ENCODE measurements around the gene ZNF276. TPM values are rescaled to one million over a fixed set of nuclear protein-coding genes. Genes with fewer than 3 reads are reported as not detected.

Gene ZNF276
- polyA plus RNA-seq, 1 donor (not counting 4 experiments of a cell fraction or from before 2014, with no cell fraction given) = 11.3 TPM

DNA sequence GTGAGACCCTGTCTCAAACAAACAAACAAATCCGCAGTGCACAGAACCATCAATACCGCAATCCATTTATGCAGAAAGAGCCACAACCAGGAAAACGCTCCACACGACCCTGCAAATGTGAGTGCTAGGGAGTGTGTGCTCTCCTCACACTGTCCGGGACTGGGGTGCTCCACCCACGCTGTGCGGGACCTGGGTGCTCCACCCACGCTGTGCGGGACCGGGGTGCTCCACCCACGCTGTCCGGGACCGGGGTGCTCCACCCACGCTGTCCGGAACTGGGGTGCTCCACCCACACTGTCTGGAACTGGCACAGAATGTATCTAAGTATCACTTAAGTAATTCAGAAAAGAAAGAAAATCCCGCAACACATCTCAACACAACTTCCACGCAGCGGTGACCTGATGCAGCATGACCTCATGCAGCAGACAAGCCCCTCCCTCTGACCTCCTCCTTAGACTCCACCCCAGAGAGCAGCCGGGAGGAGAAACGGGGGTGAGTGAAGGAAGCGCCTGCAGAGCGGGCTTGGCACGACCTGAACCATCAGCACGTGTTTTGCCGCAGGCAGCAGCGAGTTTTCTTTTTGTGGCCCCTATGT, 38.5 kb downstream of the ZNF276 start:
- H3K27me3 ChIP-seq (ENCODE audit: control insufficient read depth, extremely low read depth, insufficient read depth, low read length) = no peaks in the 10 kb centered on the region
- no peak overlapping the region for H3K4me3 ChIP-seq (ENCODE audit: control insufficient read depth in 2 of 3, extremely low read depth in 1 of 3, insufficient read depth in 2 of 3, low read depth in 1 of 3, low read length in 3 of 3)
- no peak overlapping the region for H3K9ac ChIP-seq (ENCODE audit: control insufficient read depth, extremely low read depth, insufficient read depth, low read length)
- H3K9me3 ChIP-seq (ENCODE audit: control insufficient read depth, low read depth, low read length) = no peaks in the 10 kb centered on the region
- no peak overlapping the region for H3K4me2 ChIP-seq (ENCODE audit: control insufficient read depth, extremely low read depth, insufficient read depth, low read depth, low read length)
- no peaks in the 10 kb centered on the region for H3K4me1 ChIP-seq (ENCODE audit: control insufficient read depth, extremely low read depth, insufficient read depth, low read length)
- no peaks in the 10 kb centered on the region for H4K20me1 ChIP-seq (ENCODE audit: control insufficient read depth, extremely low read depth, insufficient read depth, low read length)
- H2AFZ ChIP-seq (ENCODE audit: control insufficient read depth, low read length) = no peak overlapping the region
- DNase-seq (ENCODE audit: low read depth, low spot score) (no peak), FAIRE-seq (no peak)
- peaks cover 4 to 25% of the 10 kb centered on the region in 2 experiments for H3K36me3 ChIP-seq (ENCODE audit: control insufficient read depth in 2 of 2, extremely low read depth in 1 of 2, insufficient read depth in 2 of 2, low read length in 2 of 2)
- dilution Hi-C loops (cut with MboI; ENCODE audit: extremely low pct_ligation_motif_present, low sequenced_read_pairs) = no loop called here
- H3K79me2 ChIP-seq (ENCODE audit: control insufficient read depth, insufficient read depth, low read length) = peaks cover under 1% of the 10 kb centered on the region
- no peaks in the 10 kb centered on the region for H3K9me1 ChIP-seq (ENCODE audit: control insufficient read depth, extremely low read depth, insufficient read depth, low read length)
- H3K27ac ChIP-seq (ENCODE audit: control insufficient read depth, insufficient read depth, low read length) = no peak overlapping the region
- no peak for TF ChIP-seq EZH2 (IDR thresholded peaks at IDR 0.05; ENCODE audit: low read length)
- TF ChIP-seq, protein P1, sequence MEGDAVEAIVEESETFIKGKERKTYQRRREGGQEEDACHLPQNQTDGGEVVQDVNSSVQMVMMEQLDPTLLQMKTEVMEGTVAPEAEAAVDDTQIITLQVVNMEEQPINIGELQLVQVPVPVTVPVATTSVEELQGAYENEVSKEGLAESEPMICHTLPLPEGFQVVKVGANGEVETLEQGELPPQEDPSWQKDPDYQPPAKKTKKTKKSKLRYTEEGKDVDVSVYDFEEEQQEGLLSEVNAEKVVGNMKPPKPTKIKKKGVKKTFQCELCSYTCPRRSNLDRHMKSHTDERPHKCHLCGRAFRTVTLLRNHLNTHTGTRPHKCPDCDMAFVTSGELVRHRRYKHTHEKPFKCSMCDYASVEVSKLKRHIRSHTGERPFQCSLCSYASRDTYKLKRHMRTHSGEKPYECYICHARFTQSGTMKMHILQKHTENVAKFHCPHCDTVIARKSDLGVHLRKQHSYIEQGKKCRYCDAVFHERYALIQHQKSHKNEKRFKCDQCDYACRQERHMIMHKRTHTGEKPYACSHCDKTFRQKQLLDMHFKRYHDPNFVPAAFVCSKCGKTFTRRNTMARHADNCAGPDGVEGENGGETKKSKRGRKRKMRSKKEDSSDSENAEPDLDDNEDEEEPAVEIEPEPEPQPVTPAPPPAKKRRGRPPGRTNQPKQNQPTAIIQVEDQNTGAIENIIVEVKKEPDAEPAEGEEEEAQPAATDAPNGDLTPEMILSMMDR (optimal IDR thresholded peaks at IDR 0.05 in 1 of 3, IDR thresholded peaks at IDR 0.05 in 1 of 3, conservative IDR thresholded peaks at IDR 0.05 in 1 of 3; ENCODE audit: extremely low read depth in 1 of 3, insufficient read depth in 2 of 3, low read length in 3 of 3) = no peak

DNA sequence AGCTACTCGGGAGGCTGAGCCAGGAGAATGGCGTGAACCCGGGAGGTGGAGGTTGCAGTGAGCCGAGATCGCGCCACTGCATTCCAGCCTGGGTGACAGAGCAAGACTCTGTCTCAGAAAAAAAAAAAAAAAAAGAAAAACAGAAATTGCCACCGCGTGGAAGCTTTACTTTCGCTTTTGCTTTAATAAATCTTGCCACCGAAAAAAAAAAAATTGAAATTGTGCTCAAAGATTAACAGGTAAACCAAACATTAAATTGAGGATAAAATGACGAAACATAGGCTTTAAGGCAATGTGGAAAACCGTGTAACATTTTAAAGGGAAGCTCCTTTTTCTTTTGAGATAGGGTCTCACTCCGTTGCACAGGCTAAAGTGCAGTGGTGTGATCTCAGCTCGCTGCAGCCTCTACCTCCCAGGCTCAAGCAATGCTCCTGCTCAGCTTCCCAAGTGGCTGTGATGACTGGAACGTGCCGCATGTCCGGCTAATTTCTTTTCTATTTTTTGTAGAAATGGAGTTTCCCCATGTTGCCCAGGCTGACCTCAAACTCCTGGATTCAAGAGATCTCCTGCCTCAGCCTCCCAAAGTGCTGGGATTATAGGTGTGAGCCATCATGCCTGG, 40.1 kb downstream of the ZNF276 start:
- Histone ChIP-seq H3K36me3 (ENCODE audit: control insufficient read depth in 2 of 2, extremely low read depth in 1 of 2, insufficient read depth in 2 of 2, low read length in 2 of 2) (peaks cover 4 to 30% of the 10 kb centered on the region in 2 experiments), H3K9ac (ENCODE audit: control insufficient read depth, extremely low read depth, insufficient read depth, low read length) (no peak overlapping the region), H2AFZ (ENCODE audit: control insufficient read depth, low read length) (no peak overlapping the region), H3K9me3 (ENCODE audit: control insufficient read depth, low read depth, low read length) (no peaks in the 10 kb centered on the region), H3K4me1 (ENCODE audit: control insufficient read depth, extremely low read depth, insufficient read depth, low read length) (no peaks in the 10 kb centered on the region), H4K20me1 (ENCODE audit: control insufficient read depth, extremely low read depth, insufficient read depth, low read length) (no peaks in the 10 kb centered on the region), H3K27ac (ENCODE audit: control insufficient read depth, insufficient read depth, low read length) (no peak overlapping the region), H3K4me3 (ENCODE audit: control insufficient read depth in 2 of 3, extremely low read depth in 1 of 3, insufficient read depth in 2 of 3, low read depth in 1 of 3, low read length in 3 of 3) (no peak overlapping the region), H3K9me1 (ENCODE audit: control insufficient read depth, extremely low read depth, insufficient read depth, low read length) (no peaks in the 10 kb centered on the region), H3K27me3 (ENCODE audit: control insufficient read depth, extremely low read depth, insufficient read depth, low read length) (no peaks in the 10 kb centered on the region), H3K4me2 (ENCODE audit: control insufficient read depth, extremely low read depth, insufficient read depth, low read depth, low read length) (no peak overlapping the region), H3K79me2 (ENCODE audit: control insufficient read depth, insufficient read depth, low read length) (no peaks in the 10 kb centered on the region)
- DNase-seq (ENCODE audit: low read depth, low spot score) (no peak), FAIRE-seq (no peak)
- dilution Hi-C loops (cut with MboI; ENCODE audit: extremely low pct_ligation_motif_present, low sequenced_read_pairs) = no loop called here
- TF ChIP-seq, protein P1 (optimal IDR thresholded peaks at IDR 0.05 in 1 of 3, IDR thresholded peaks at IDR 0.05 in 1 of 3, conservative IDR thresholded peaks at IDR 0.05 in 1 of 3; ENCODE audit: extremely low read depth in 1 of 3, insufficient read depth in 2 of 3, low read length in 3 of 3) = no peak
- TF ChIP-seq EZH2 (IDR thresholded peaks at IDR 0.05; ENCODE audit: low read length) = no peak
